Panc1 (cell line): ENCODE data around the gene CALCA. TPM values are rescaled to one million over a fixed set of nuclear protein-coding genes. Genes with fewer than 3 reads are reported as not detected.

Experiments used
- ATAC-seq: fragments of 200-7000 bp; cut with Tn5 transposase; 2 replicates; pipeline ENCODE4 v1.9.1; 2020; ENCODE audit warnings: mild to moderate bottlenecking, moderate library complexity
- BruUV-seq: library from RNA; stranded (reverse); fragments of 400-500 nt; replicated peaks from 2 replicates; lab custom pipeline; 2021; lab: Mats Ljungman, UMichigan
- CTCF ChIA-PET: fragments of 300-600 bp; sonication (Branson Sonifier 250); formaldehyde crosslinking; loops from one replicate; lab custom pipeline; 2022; ENCODE audit warnings: antibody characterized with exemption; lab: Charles Lee
- POLR2A ChIA-PET: fragments of 300-600 bp; sonication (Branson Sonifier 250); formaldehyde crosslinking; loops from one replicate; lab custom pipeline; 2022; ENCODE audit warnings: antibody characterized with exemption; lab: Charles Lee
- DNase-seq: peaks from one replicate; pipeline ENCODE4 v3.0.0-alpha.2; 2010; ENCODE audit warnings: low read depth, low spot score
- H3K27ac ChIP-seq: 2 replicates; pipeline ENCODE4 v1.5.1; 2011; ENCODE audit warnings: mild to moderate bottlenecking, low read length, inconsistent platforms
- H3K27me3 ChIP-seq: fragments of 200-500 bp; sonication (Bioruptor generic); 2 replicates; pipeline ENCODE4 v1.6.0; 2014; ENCODE audit warnings: low read length, inconsistent platforms; ENCODE audit not compliant: control insufficient read depth, insufficient read depth
- H3K36me3 ChIP-seq: fragments of 200-500 bp; sonication (Bioruptor generic); 2 replicates; pipeline ENCODE4 v1.5.1; 2014; ENCODE audit warnings: inconsistent platforms, mild to moderate bottlenecking, low read length, moderate library complexity; ENCODE audit not compliant: control insufficient read depth, insufficient read depth
- H3K4me1 ChIP-seq: 2 replicates; pipeline ENCODE4 v1.5.1; 2011; ENCODE audit warnings: inconsistent platforms, mild to moderate bottlenecking, low read length, moderate library complexity; ENCODE audit not compliant: control insufficient read depth, insufficient read depth
- H3K4me3 ChIP-seq, 2 experiments: 2 replicates each; pipeline ENCODE4 v1.5.1; 2011 to 2012; ENCODE audit warnings: low read depth in 2 of 2, low read length in 2 of 2, mild to moderate bottlenecking in 2 of 2, inconsistent platforms in 1 of 2, moderate library complexity in 1 of 2
- H3K9me3 ChIP-seq: fragments of 200-500 bp; sonication (Bioruptor generic); 2 replicates; pipeline ENCODE4 v1.5.1; 2014; ENCODE audit warnings: low read depth, mild to moderate bottlenecking, inconsistent platforms, low read length, moderate library complexity; ENCODE audit not compliant: control insufficient read depth, insufficient read depth
- POLR2AphosphoS5 ChIP-seq: IDR thresholded peaks from 2 replicates; pipeline ENCODE4 v1.6.1; 2012; ENCODE audit warnings: mild to moderate bottlenecking, low read depth, low read length, moderate library complexity
- SIN3A ChIP-seq: IDR thresholded peaks from 2 replicates; pipeline ENCODE4 v1.6.1; 2012; ENCODE audit warnings: low read depth, mild to moderate bottlenecking, low read length, moderate library complexity, borderline replicate concordance; ENCODE audit not compliant: insufficient read depth
- TCF7L2 ChIP-seq: IDR thresholded peaks from 2 replicates; pipeline ENCODE4 v1.6.1; 2011; ENCODE audit warnings: mild to moderate bottlenecking, low read depth, low read length, inconsistent platforms
- in situ Hi-C: cut with HindIII; loops from 2 replicates; pipeline ENCODE4 v1.10.0; 2016; ENCODE audit warnings: low sequenced_read_pairs, low pct_unique_long_range_greater_than_20kb
- intact Hi-C: fragments of 100-400 bp; cut with micrococcal nuclease; formaldehyde crosslinking; loops from one replicate; pipeline ENCODE4 v1.10.0; 2022; ENCODE audit not compliant: unreplicated experiment
- total RNA-seq: library from RNA; stranded (reverse); gene quantifications from one replicate; pipeline ENCODE4 v1.2.1, GENCODE V29; 2021; ENCODE audit not compliant: unreplicated experiment
- TF ChIP-seq, protein P1 (sequence below): fragments of 450-650 bp; IDR thresholded peaks from 2 replicates; pipeline ENCODE4 v1.5.1; 2017; ENCODE audit warnings: mild to moderate bottlenecking
- TF ChIP-seq, protein P2 (sequence below), 2 experiments: IDR thresholded peaks; 2 replicates each; pipeline ENCODE4 v1.6.1; 2011 to 2012; ENCODE audit warnings: low read depth in 2 of 2, control low read depth in 1 of 2, low read length in 1 of 2, mild to moderate bottlenecking in 1 of 2, moderate library complexity in 1 of 2; ENCODE audit not compliant: insufficient read depth in 1 of 2

CALCA gene
- total RNA-seq, 1 experiment from 2014 or later, result not detected

DNA sequence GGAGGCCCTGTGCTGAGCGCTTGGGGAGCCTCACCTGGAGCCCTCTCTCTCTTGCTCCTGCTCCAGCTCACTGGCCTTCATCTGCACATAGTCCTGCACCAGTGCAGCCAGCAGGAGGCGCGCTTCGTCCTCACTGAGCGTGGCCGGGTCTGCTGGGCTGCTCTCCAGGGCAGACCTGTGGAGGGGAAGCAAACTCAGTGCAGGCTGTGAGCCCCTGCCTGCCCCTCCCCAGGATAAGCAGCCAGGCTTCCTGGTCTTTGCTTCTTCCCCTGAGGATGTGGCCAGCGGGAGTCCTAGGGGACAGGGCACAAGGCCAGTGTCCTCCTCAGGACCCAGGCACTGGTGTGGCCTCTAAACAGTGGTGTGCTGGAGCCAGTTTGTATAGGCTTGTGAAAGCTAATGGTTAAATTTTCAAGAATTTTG, 2.2 kb downstream of the CALCA start:
- intact Hi-C loops, result loop anchor here (5.0 kb wide), 1 partner anchor 102 kb away; the partner anchor contains the start of gene CALCB
- in situ Hi-C loops, result no loop called here

DNA sequence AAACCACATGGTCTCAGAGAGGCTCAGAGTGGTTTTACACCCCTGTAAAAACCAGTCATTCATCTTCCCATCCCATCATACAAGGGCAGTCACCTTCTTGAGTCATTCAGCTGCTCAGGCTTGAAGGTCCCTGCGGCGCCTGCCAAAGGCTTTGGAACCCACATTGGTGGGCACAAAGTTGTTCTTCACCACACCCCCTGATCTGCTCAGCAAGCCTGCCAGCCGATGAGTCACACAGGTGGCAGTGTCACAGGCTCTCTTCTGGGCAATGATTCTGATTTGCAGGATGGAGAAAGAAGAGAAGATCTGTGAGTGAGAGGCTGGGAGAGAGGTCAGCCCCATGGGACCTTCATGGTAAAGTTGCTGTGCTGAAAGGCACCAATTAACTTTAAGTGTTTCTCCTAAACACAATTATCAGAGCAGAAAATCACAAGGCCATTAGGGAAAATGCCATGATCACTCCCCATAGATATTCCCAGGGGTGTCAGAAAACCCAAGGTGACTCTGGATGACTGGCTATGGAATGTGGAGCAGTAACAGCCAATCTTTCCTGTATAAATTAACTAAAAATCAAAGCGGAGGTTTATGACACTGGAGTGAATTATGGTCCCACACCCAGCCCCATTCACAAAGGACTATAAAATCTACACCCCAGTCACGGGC, 4.4 kb downstream of the CALCA start:
- ChIA-PET POLR2A (no interaction called here), CTCF (no interaction called here)
- Histone ChIP-seq H3K4me1 (no peaks in the 10 kb centered on the region), H3K27ac (no peak overlapping the region), H3K9me3 (no peaks in the 10 kb centered on the region), H3K36me3 (no peaks in the 10 kb centered on the region), H3K27me3 (peaks cover 14% of the 10 kb centered on the region; the same call in 1 of the 2 replicates), H3K4me3 (no peak overlapping the region)
- in situ Hi-C loops, result no loop called here
- ATAC-seq (no peak), DNase-seq (no peak)
- TF ChIP-seq, protein P1, sequence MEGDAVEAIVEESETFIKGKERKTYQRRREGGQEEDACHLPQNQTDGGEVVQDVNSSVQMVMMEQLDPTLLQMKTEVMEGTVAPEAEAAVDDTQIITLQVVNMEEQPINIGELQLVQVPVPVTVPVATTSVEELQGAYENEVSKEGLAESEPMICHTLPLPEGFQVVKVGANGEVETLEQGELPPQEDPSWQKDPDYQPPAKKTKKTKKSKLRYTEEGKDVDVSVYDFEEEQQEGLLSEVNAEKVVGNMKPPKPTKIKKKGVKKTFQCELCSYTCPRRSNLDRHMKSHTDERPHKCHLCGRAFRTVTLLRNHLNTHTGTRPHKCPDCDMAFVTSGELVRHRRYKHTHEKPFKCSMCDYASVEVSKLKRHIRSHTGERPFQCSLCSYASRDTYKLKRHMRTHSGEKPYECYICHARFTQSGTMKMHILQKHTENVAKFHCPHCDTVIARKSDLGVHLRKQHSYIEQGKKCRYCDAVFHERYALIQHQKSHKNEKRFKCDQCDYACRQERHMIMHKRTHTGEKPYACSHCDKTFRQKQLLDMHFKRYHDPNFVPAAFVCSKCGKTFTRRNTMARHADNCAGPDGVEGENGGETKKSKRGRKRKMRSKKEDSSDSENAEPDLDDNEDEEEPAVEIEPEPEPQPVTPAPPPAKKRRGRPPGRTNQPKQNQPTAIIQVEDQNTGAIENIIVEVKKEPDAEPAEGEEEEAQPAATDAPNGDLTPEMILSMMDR, result no peak
- no peak for TF ChIP-seq SIN3A
- TF ChIP-seq, protein P2, sequence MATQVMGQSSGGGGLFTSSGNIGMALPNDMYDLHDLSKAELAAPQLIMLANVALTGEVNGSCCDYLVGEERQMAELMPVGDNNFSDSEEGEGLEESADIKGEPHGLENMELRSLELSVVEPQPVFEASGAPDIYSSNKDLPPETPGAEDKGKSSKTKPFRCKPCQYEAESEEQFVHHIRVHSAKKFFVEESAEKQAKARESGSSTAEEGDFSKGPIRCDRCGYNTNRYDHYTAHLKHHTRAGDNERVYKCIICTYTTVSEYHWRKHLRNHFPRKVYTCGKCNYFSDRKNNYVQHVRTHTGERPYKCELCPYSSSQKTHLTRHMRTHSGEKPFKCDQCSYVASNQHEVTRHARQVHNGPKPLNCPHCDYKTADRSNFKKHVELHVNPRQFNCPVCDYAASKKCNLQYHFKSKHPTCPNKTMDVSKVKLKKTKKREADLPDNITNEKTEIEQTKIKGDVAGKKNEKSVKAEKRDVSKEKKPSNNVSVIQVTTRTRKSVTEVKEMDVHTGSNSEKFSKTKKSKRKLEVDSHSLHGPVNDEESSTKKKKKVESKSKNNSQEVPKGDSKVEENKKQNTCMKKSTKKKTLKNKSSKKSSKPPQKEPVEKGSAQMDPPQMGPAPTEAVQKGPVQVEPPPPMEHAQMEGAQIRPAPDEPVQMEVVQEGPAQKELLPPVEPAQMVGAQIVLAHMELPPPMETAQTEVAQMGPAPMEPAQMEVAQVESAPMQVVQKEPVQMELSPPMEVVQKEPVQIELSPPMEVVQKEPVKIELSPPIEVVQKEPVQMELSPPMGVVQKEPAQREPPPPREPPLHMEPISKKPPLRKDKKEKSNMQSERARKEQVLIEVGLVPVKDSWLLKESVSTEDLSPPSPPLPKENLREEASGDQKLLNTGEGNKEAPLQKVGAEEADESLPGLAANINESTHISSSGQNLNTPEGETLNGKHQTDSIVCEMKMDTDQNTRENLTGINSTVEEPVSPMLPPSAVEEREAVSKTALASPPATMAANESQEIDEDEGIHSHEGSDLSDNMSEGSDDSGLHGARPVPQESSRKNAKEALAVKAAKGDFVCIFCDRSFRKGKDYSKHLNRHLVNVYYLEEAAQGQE (IDR thresholded peaks at IDR 0.05; ENCODE audit: insufficient read depth in 1 of 2, low read depth in 2 of 2, low read length in 1 of 2), result no peak
- no peak for TF ChIP-seq POLR2AphosphoS5
- TF ChIP-seq TCF7L2, result no peak
- intact Hi-C loops, result no loop called here
- no TSS peak for BruUV-seq

More for the DNA sequence above, 2.2 kb downstream of the CALCA start:
- POLR2A ChIA-PET, result no interaction called here
- CTCF ChIA-PET, result interaction anchor here (0.6 to 1.4 kb wide), 3 partner anchors 61 to 650 kb away, joined by 3 read pairs; no protein-coding TSS in a partner anchor
- no peaks in the 10 kb centered on the region for H3K36me3 ChIP-seq
- H3K4me3 ChIP-seq, result no peak overlapping the region
- H3K9me3 ChIP-seq, result no peaks in the 10 kb centered on the region
- peaks cover 27% of the 10 kb centered on the region; the same call in 1 of the 2 replicates for H3K27me3 ChIP-seq
- no peak overlapping the region for H3K27ac ChIP-seq
- ATAC-seq (peak; percentile 69; the same call in 1 of the 2 replicates), DNase-seq (no peak)
- TF ChIP-seq, protein P1, result peak; percentile 84
- TF ChIP-seq, protein P2 (IDR thresholded peaks at IDR 0.05; ENCODE audit: insufficient read depth in 1 of 2, low read depth in 2 of 2, low read length in 1 of 2), result no peak
- H3K4me1 ChIP-seq, result peaks cover 8% of the 10 kb centered on the region; the same call in 1 of the 2 replicates
- BruUV-seq, result no TSS peak
